AG09319 (cell line): ENCODE measurements around the gene EFR3B.

ENCODE experiments used
- DNase-seq: peaks from one replicate; pipeline ENCODE4 v3.0.0-alpha.2; 2010; ENCODE audit warnings: low read depth; ENCODE audit errors: extremely low read depth
- CTCF ChIP-seq: IDR thresholded peaks from 2 replicates; pipeline ENCODE4 v1.5.1; 2011; ENCODE audit warnings: low read depth, mild to moderate bottlenecking, inconsistent platforms, low read length, moderate library complexity

Gene EFR3B

GRCh38 chr2:25188405-25188804 is 146.5 kb downstream of the EFR3B start:
- TF ChIP-seq CTCF: no peak
- DNase-seq: no peak

- no peak for TF ChIP-seq CTCF
- no peak for DNase-seq
Observed at GRCh38 chr2:25190536-25190935, 148.7 kb downstream of the EFR3B start.

GRCh38 chr2:25194576-25195122 is 152.8 kb downstream of the EFR3B start:
- no peak for DNase-seq
- no peak for TF ChIP-seq CTCF

- no peak for DNase-seq
- no peak for TF ChIP-seq CTCF
Observed at GRCh38 chr2:25197336-25198208, 155.7 kb downstream of the EFR3B start.

GRCh38 chr2:25198209-25198525 is 156.3 kb downstream of the EFR3B start:
- no peak for TF ChIP-seq CTCF
- DNase-seq: no peak

- DNase-seq: no peak
- no peak for TF ChIP-seq CTCF
Observed at GRCh38 chr2:25198576-25198975, 156.7 kb downstream of the EFR3B start.

- TF ChIP-seq CTCF: peak; percentile 8
- no peak for DNase-seq
Observed at GRCh38 chr2:25201265-25201664, 159.4 kb downstream of the EFR3B start.
